Measurements from ENCODE around the gene SLC22A5. TPM values are rescaled to one million over a fixed set of nuclear protein-coding genes. Genes with fewer than 3 reads are reported as not detected.

SLC22A5 gene
- total RNA-seq, 2 experiments from 2014 or later, result 4.0 to 4.1 TPM

- no peak overlapping the region for H3K4me3 Mint-ChIP-seq
- TF ChIP-seq CTCF (IDR thresholded peaks at IDR 0.05), result no peak
- POLR2A ChIA-PET, result no interaction called here
- H3K27ac Mint-ChIP-seq, result no peak overlapping the region
- DNase-seq (no peak), ATAC-seq (no peak)
- no peaks in the 10 kb centered on the region for H3K27me3 Mint-ChIP-seq
- peaks cover 3% of the 10 kb centered on the region for H3K36me3 Mint-ChIP-seq (ENCODE audit: low read depth)
- intact Hi-C loops (cut with micrococcal nuclease), result no loop called here
- CTCF ChIA-PET, result no interaction called here
- H3K4me1 Mint-ChIP-seq (ENCODE audit: low read depth), result no peaks in the 10 kb centered on the region
- no peaks in the 10 kb centered on the region for H3K9me3 Mint-ChIP-seq
Measured at GRCh38 chr5:132354381-132355139, 14.9 kb upstream of the SLC22A5 start.

- intact Hi-C loops (cut with micrococcal nuclease), result no loop called here
- no peak for TF ChIP-seq CTCF (IDR thresholded peaks at IDR 0.05)
- Mint-ChIP-seq H3K9me3 (no peaks in the 10 kb centered on the region), H3K27ac (no peak overlapping the region), H3K4me1 (ENCODE audit: low read depth) (no peaks in the 10 kb centered on the region), H3K4me3 (no peak overlapping the region), H3K27me3 (no peaks in the 10 kb centered on the region), H3K36me3 (ENCODE audit: low read depth) (no peaks in the 10 kb centered on the region)
- no peak for ATAC-seq
- CTCF ChIA-PET, result no interaction called here
- POLR2A ChIA-PET, result no interaction called here
- no peak for DNase-seq
Measured at GRCh38 chr5:132355140-132355765, 14.3 kb upstream of the SLC22A5 start.

GRCh38 chr5:132358775-132359174 is 10.7 kb upstream of the SLC22A5 start:
- Mint-ChIP-seq H3K36me3 (ENCODE audit: low read depth) (peaks cover 6% of the 10 kb centered on the region), H3K27me3 (no peaks in the 10 kb centered on the region)
- CTCF ChIA-PET, result interaction anchor here (1.0 kb wide), 1 partner anchor 296 kb away, joined by 3 read pairs; no protein-coding TSS in a partner anchor

GRCh38 chr5:132362086-132362485 is 7.4 kb upstream of the SLC22A5 start:
- CTCF ChIA-PET, result interaction anchor here (1.3 kb wide), 1 partner anchor 8 kb away, joined by 3 read pairs; the partner anchor contains the start of gene SLC22A5
- ATAC-seq (no peak), DNase-seq (no peak)
- POLR2A ChIA-PET, result interaction anchor here (0.5 to 1.0 kb wide), 2 partner anchors 28 to 550 kb away, joined by 3 read pairs; no protein-coding TSS in a partner anchor
- Mint-ChIP-seq H3K4me3 (no peak overlapping the region), H3K27me3 (no peaks in the 10 kb centered on the region), H3K9me3 (no peaks in the 10 kb centered on the region), H3K27ac (no peak overlapping the region), H3K36me3 (ENCODE audit: low read depth) (peaks cover 6% of the 10 kb centered on the region), H3K4me1 (ENCODE audit: low read depth) (no peaks in the 10 kb centered on the region)
- no peak for TF ChIP-seq CTCF (IDR thresholded peaks at IDR 0.05)
- intact Hi-C loops (cut with micrococcal nuclease), result no loop called here

More at GRCh38 chr5:132358775-132359174, 10.7 kb upstream of the SLC22A5 start:
- ATAC-seq, result no peak
- no peak for DNase-seq
- H3K4me3 Mint-ChIP-seq, result no peak overlapping the region
- H3K27ac Mint-ChIP-seq, result no peak overlapping the region
- intact Hi-C loops (cut with micrococcal nuclease), result no loop called here
- POLR2A ChIA-PET, result interaction anchor here (0.9 kb wide), 1 partner anchor 10 kb away, joined by 4 read pairs; the partner anchor contains the start of gene SLC22A5
- no peaks in the 10 kb centered on the region for H3K9me3 Mint-ChIP-seq
- no peak for TF ChIP-seq CTCF (IDR thresholded peaks at IDR 0.05)
- H3K4me1 Mint-ChIP-seq (ENCODE audit: low read depth), result no peaks in the 10 kb centered on the region
